Mammary epithelial cell (primary cell): Measurements from ENCODE around the gene PLD1.

ENCODE experiments used
- CTCF ChIP-seq, 2 donors: IDR thresholded peaks in 1 of 2; conservative IDR thresholded peaks in 1 of 2; 2 replicates each; pipeline ENCODE4 v1.5.1; 2011 to 2012; ENCODE audit warnings: inconsistent platforms in 2 of 2, low read length in 2 of 2, mild to moderate bottlenecking in 2 of 2, control low read depth in 1 of 2, low read depth in 1 of 2; ENCODE audit not compliant: insufficient read depth in 1 of 2; ENCODE audit errors: extremely low read depth in 1 of 2
- EZH2 ChIP-seq: IDR thresholded peaks from 2 replicates; pipeline ENCODE4 v1.6.1; 2012; ENCODE audit warnings: low read length, inconsistent platforms, borderline replicate concordance

GRCh38 chr3:171827836-171828458 is 17.7 kb upstream of the PLD1 start:
- TF ChIP-seq EZH2: no peak
- no peak for TF ChIP-seq CTCF (conservative IDR thresholded peaks at IDR 0.05 in 1 of 2, IDR thresholded peaks at IDR 0.05 in 1 of 2; ENCODE audit: extremely low read depth in 1 of 2, insufficient read depth in 1 of 2, low read depth in 1 of 2, low read length in 2 of 2)
